K562 (cell line): Measurements from ENCODE around the gene CACNA1C.

Experiments used
- ELF4 ChIP-seq: fragments of 450-650 bp; formaldehyde crosslinking; IDR thresholded peaks from 2 replicates; pipeline ENCODE4 v1.4.0; 2022; ENCODE audit warnings: missing genetic modification characterization
- EZH2 ChIP-seq: IDR thresholded peaks from 2 replicates; pipeline ENCODE4 v1.6.1; 2012; ENCODE audit warnings: low read depth, mild to moderate bottlenecking, inconsistent platforms, low read length, borderline replicate concordance
- IRF2 ChIP-seq: sonication (generic); formaldehyde crosslinking; IDR thresholded peaks from 2 replicates; pipeline ENCODE4 v1.8.1; 2022; ENCODE audit warnings: mild to moderate bottlenecking, missing genetic modification reagents
- KAT8 ChIP-seq: fragments of 450-650 bp; IDR thresholded peaks from 2 replicates; pipeline ENCODE4 v1.6.1; 2016; ENCODE audit warnings: low read depth, mild to moderate bottlenecking
- POLR2A ChIP-seq: fragments of 450-650 bp; conservative IDR thresholded peaks from 2 replicates; pipeline ENCODE4 v1.6.1; 2016
- RCOR1 ChIP-seq, 2 experiments: IDR thresholded peaks; 2 replicates each; pipeline ENCODE4 v1.6.1; 2012; ENCODE audit warnings: low read depth in 2 of 2, low read length in 2 of 2, borderline replicate concordance in 1 of 2, improper control_type of control experiment in 1 of 2
- ZNF75A ChIP-seq: fragments of 450-650 bp; formaldehyde crosslinking; IDR thresholded peaks from 2 replicates; pipeline ENCODE4 v1.4.0; 2020; ENCODE audit warnings: mild to moderate bottlenecking
- TF ChIP-seq, protein P1 (sequence below): fragments of 250-450 bp; sonication (Bioruptor Pico); IDR thresholded peaks from 2 replicates; pipeline ENCODE4 v1.4.0; 2020; ENCODE audit warnings: mild to moderate bottlenecking

DNA sequence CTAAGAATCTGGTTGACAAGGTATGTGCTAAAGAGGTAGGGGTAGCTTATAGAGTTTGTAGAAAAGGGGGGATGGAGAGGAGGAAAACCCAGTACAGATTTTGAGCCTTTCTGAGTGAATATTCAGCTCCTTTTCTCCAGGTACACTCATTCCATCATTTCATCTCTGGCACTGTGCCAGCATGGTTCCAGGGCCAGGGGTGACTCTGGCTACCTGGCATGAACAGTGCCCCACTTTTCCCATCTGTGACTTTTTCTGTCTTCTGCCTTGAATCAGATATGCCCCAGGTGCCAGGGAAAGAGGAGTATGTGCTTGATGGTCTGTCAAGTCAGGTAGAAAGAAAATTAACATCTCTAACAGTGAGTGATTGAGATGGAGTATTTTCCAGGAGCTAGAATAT, 175.7 kb downstream of the CACNA1C start:
- TF ChIP-seq POLR2A (no peak), IRF2 (CRISPR knock-in tag) (no peak), ZNF75A (CRISPR knock-in tag) (no peak), KAT8 (no peak), RCOR1 (IDR thresholded peaks at IDR 0.05; ENCODE audit: borderline replicate concordance in 1 of 2, low read depth in 2 of 2, low read length in 2 of 2) (no peak), ELF4 (no peak), EZH2 (no peak)
- TF ChIP-seq, protein P1, sequence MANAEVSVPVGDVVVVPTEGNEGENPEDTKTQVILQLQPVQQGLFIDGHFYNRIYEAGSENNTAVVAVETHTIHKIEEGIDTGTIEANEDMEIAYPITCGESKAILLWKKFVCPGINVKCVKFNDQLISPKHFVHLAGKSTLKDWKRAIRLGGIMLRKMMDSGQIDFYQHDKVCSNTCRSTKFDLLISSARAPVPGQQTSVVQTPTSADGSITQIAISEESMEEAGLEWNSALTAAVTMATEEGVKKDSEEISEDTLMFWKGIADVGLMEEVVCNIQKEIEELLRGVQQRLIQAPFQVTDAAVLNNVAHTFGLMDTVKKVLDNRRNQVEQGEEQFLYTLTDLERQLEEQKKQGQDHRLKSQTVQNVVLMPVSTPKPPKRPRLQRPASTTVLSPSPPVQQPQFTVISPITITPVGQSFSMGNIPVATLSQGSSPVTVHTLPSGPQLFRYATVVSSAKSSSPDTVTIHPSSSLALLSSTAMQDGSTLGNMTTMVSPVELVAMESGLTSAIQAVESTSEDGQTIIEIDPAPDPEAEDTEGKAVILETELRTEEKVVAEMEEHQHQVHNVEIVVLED = no peak
